ENCODE measurements around the gene TBC1D20.
"Not testable (repeated sequence)": the region's sequence is repeated elsewhere in the genome, so short reads cannot be mapped to it uniquely, and the experiment has no call there.

TBC1D20 gene

GRCh38 chr20:475463-476357 is 13.4 kb upstream of the TBC1D20 start:
- DNase-seq (ENCODE audit: low spot score) = no peak

GRCh38 chr20:474581-474980 is 12.2 kb upstream of the TBC1D20 start:
- no peak for DNase-seq (ENCODE audit: low spot score)

- DNase-seq (ENCODE audit: low spot score) = no peak
Measured at GRCh38 chr20:472889-473292, 10.6 kb upstream of the TBC1D20 start.

GRCh38 chr20:472137-472846 is 10.0 kb upstream of the TBC1D20 start:
- no peak for DNase-seq (ENCODE audit: low spot score)

GRCh38 chr20:469746-470490 is 7.6 kb upstream of the TBC1D20 start:
- no peak for DNase-seq (ENCODE audit: low spot score)

GRCh38 chr20:467755-468154 is 5.4 kb upstream of the TBC1D20 start:
- no peak for DNase-seq (ENCODE audit: low spot score)

GRCh38 chr20:461254-462198 is 807 bp downstream of the TBC1D20 start:
- DNase-seq (ENCODE audit: low spot score) = peak; percentile 66

- DNase-seq (ENCODE audit: low spot score) = peak; percentile 62
Measured at GRCh38 chr20:460707-461106, 1.6 kb downstream of the TBC1D20 start.

- no peak for DNase-seq (ENCODE audit: low spot score)
Measured at GRCh38 chr20:460180-460579, 2.2 kb downstream of the TBC1D20 start.

- DNase-seq (ENCODE audit: low spot score) = no peak
Measured at GRCh38 chr20:458776-459175, 3.6 kb downstream of the TBC1D20 start.

GRCh38 chr20:454951-455350 is 7.4 kb downstream of the TBC1D20 start:
- DNase-seq (ENCODE audit: low spot score) = no peak

- DNase-seq (ENCODE audit: low spot score) = not testable (repeated sequence)
Measured at GRCh38 chr20:452021-452420, 10.3 kb downstream of the TBC1D20 start.

- no peak for DNase-seq (ENCODE audit: low spot score)
Measured at GRCh38 chr20:445514-446336, 16.6 kb downstream of the TBC1D20 start.

- DNase-seq (ENCODE audit: low spot score) = no peak
Measured at GRCh38 chr20:444862-445426, 17.4 kb downstream of the TBC1D20 start.

- no peak for DNase-seq (ENCODE audit: low spot score)
Measured at GRCh38 chr20:444117-444516, 18.2 kb downstream of the TBC1D20 start.

- no peak for DNase-seq (ENCODE audit: low spot score)
Measured at GRCh38 chr20:443223-443775, 19.0 kb downstream of the TBC1D20 start.

- DNase-seq (ENCODE audit: low spot score) = no peak
Measured at GRCh38 chr20:440636-441035, 21.7 kb downstream of the TBC1D20 start.

- DNase-seq (ENCODE audit: low spot score) = no peak
Measured at GRCh38 chr20:440148-440547, 22.2 kb downstream of the TBC1D20 start.

GRCh38 chr20:438571-439469 is 23.5 kb downstream of the TBC1D20 start:
- DNase-seq (ENCODE audit: low spot score) = no peak

All from RKO (cell line).